ENCODE data around the gene UBAC1. TPM values are rescaled to one million over a fixed set of nuclear protein-coding genes. Genes with fewer than 3 reads are reported as not detected.
A peak's percentile ranks its signal among the peaks of the same experiment; 100 is the strongest.

The UBAC1 gene
- total and polyA plus RNA-seq, 2 experiments from 2014 or later, result 35.2 to 36.4 TPM

- Histone ChIP-seq H3K79me2 (no peaks in the 10 kb centered on the region), H3K4me3 (no peak overlapping the region), H3K9me3 (ENCODE audit: low read depth) (no peaks in the 10 kb centered on the region), H4K20me1 (ENCODE audit: insufficient read depth, poor library complexity, severe bottlenecking) (no peaks in the 10 kb centered on the region), H3K9me2 (replicated peaks; ENCODE audit: insufficient read depth) (no peaks in the 10 kb centered on the region), H3K27me3 (no peaks in the 10 kb centered on the region), H2AFZ (no peak overlapping the region), H3K4me1 (ENCODE audit: insufficient read depth) (peaks cover 24% of the 10 kb centered on the region), H3K27ac (peak overlapping the region; percentile 98), H3K4me2 (no peak overlapping the region), H3K36me3 (replicated peaks; ENCODE audit: insufficient read depth, low read depth) (no peaks in the 10 kb centered on the region)
- no peak for TF ChIP-seq EZH2phosphoT487 (IDR thresholded peaks at IDR 0.05; ENCODE audit: low read depth, severe bottlenecking, unreplicated experiment)
- WGBS (ENCODE audit: low lambda C conversion rate, missing lambda C conversion rate), result 80% methylated on average over 27 of the region's 27 CpGs
- peak; percentile 66 for DNase-seq (ENCODE audit: low spot score)
Observed at GRCh38 chr9:135993765-135994500, 32.8 kb upstream of the UBAC1 start.

- Histone ChIP-seq H2AFZ (peak overlapping the region; percentile 56), H3K9me2 (replicated peaks; ENCODE audit: insufficient read depth) (no peaks in the 10 kb centered on the region), H3K9me3 (ENCODE audit: low read depth) (no peaks in the 10 kb centered on the region), H4K20me1 (ENCODE audit: insufficient read depth, poor library complexity, severe bottlenecking) (no peaks in the 10 kb centered on the region), H3K4me2 (peak overlapping the region; percentile 75), H3K27me3 (no peaks in the 10 kb centered on the region), H3K4me3 (no peak overlapping the region), H3K4me1 (ENCODE audit: insufficient read depth) (peaks cover 24% of the 10 kb centered on the region), H3K36me3 (replicated peaks; ENCODE audit: insufficient read depth, low read depth) (no peaks in the 10 kb centered on the region), H3K79me2 (no peaks in the 10 kb centered on the region), H3K27ac (peak overlapping the region; percentile 98)
- no peak for TF ChIP-seq EZH2 (IDR thresholded peaks at IDR 0.05; ENCODE audit: borderline replicate concordance)
- TF ChIP-seq CTCF (IDR thresholded peaks at IDR 0.05; ENCODE audit: poor library complexity), result no peak
- no peak for TF ChIP-seq EZH2phosphoT487 (IDR thresholded peaks at IDR 0.05; ENCODE audit: low read depth, severe bottlenecking, unreplicated experiment)
- no peak for DNase-seq (ENCODE audit: low spot score)
- WGBS (ENCODE audit: low lambda C conversion rate, missing lambda C conversion rate), result 63% methylated on average over 13 of the region's 13 CpGs
Observed at GRCh38 chr9:135993409-135993742, 32.2 kb upstream of the UBAC1 start.

- DNase-seq (ENCODE audit: low spot score), result peak; percentile 93
- H4K20me1 ChIP-seq (ENCODE audit: insufficient read depth, poor library complexity, severe bottlenecking), result no peaks in the 10 kb centered on the region
- H3K27ac ChIP-seq, result peak overlapping the region; percentile 98
- H3K79me2 ChIP-seq, result no peaks in the 10 kb centered on the region
- no peak overlapping the region for H3K4me3 ChIP-seq
- peaks cover 24% of the 10 kb centered on the region for H3K4me1 ChIP-seq (ENCODE audit: insufficient read depth)
- no peaks in the 10 kb centered on the region for H3K9me2 ChIP-seq (replicated peaks; ENCODE audit: insufficient read depth)
- H3K9me3 ChIP-seq (ENCODE audit: low read depth), result no peaks in the 10 kb centered on the region
- TF ChIP-seq EZH2 (IDR thresholded peaks at IDR 0.05; ENCODE audit: borderline replicate concordance) (no peak), EZH2phosphoT487 (IDR thresholded peaks at IDR 0.05; ENCODE audit: low read depth, severe bottlenecking, unreplicated experiment) (no peak), CTCF (IDR thresholded peaks at IDR 0.05; ENCODE audit: poor library complexity) (no peak)
- no peaks in the 10 kb centered on the region for H3K27me3 ChIP-seq
- H2AFZ ChIP-seq, result peak overlapping the region; percentile 56
- peak overlapping the region; percentile 75 for H3K4me2 ChIP-seq
- H3K36me3 ChIP-seq (replicated peaks; ENCODE audit: insufficient read depth, low read depth), result no peaks in the 10 kb centered on the region
- 7% methylated on average over 26 of the region's 32 CpGs for WGBS (ENCODE audit: low lambda C conversion rate, missing lambda C conversion rate)
Observed at GRCh38 chr9:135992486-135993408, 31.6 kb upstream of the UBAC1 start.

- Histone ChIP-seq H4K20me1 (ENCODE audit: insufficient read depth, poor library complexity, severe bottlenecking) (no peaks in the 10 kb centered on the region), H3K27ac (peak overlapping the region; percentile 98), H3K9me2 (replicated peaks; ENCODE audit: insufficient read depth) (no peaks in the 10 kb centered on the region), H3K4me1 (ENCODE audit: insufficient read depth) (peaks cover 24% of the 10 kb centered on the region), H3K4me2 (no peak overlapping the region), H2AFZ (no peak overlapping the region), H3K36me3 (replicated peaks; ENCODE audit: insufficient read depth, low read depth) (no peaks in the 10 kb centered on the region), H3K27me3 (no peaks in the 10 kb centered on the region), H3K9me3 (ENCODE audit: low read depth) (no peaks in the 10 kb centered on the region), H3K4me3 (no peak overlapping the region), H3K79me2 (no peaks in the 10 kb centered on the region)
- DNase-seq (ENCODE audit: low spot score), result no peak
- WGBS (ENCODE audit: low lambda C conversion rate, missing lambda C conversion rate), result 84% methylated on average over 18 of the region's 18 CpGs
- TF ChIP-seq EZH2 (IDR thresholded peaks at IDR 0.05; ENCODE audit: borderline replicate concordance) (no peak), EZH2phosphoT487 (IDR thresholded peaks at IDR 0.05; ENCODE audit: low read depth, severe bottlenecking, unreplicated experiment) (no peak), CTCF (IDR thresholded peaks at IDR 0.05; ENCODE audit: poor library complexity) (no peak)
Observed at GRCh38 chr9:135991771-135992170, 30.6 kb upstream of the UBAC1 start.

Measured in hepatocyte (in vitro differentiated cells).